SK-N-SH (cell line): ENCODE data around the gene MIF4GD. TPM values are rescaled to one million over a fixed set of nuclear protein-coding genes. Genes with fewer than 3 reads are reported as not detected.

Experiments used
- CHD2 ChIP-seq: fragments of 150-350 bp; IDR thresholded peaks from 2 replicates; pipeline ENCODE4 v1.6.1; 2018; ENCODE audit warnings: low read length; ENCODE audit not compliant: partially characterized antibody
- CTCF ChIP-seq: fragments of 200-600 bp; sonication (generic); IDR thresholded peaks from 2 replicates; pipeline ENCODE4 v1.6.1; 2017; ENCODE audit warnings: antibody characterized with exemption, mild to moderate bottlenecking, moderate library complexity
- ELF1 ChIP-seq: IDR thresholded peaks from 2 replicates; pipeline ENCODE4 v1.4.0; 2012
- EZH2phosphoT487 ChIP-seq: fragments of 200-600 bp; sonication (generic); IDR thresholded peaks from 2 replicates; pipeline ENCODE4 v1.6.1; 2017; ENCODE audit warnings: low read depth, mixed run types, mild to moderate bottlenecking, antibody characterized with exemption, moderate library complexity, borderline replicate concordance
- FOXM1 ChIP-seq: IDR thresholded peaks from 2 replicates; pipeline ENCODE4 v1.4.0; 2012; ENCODE audit warnings: low read depth, mild to moderate bottlenecking
- GATA2 ChIP-seq: sonication (generic); formaldehyde crosslinking; IDR thresholded peaks from 2 replicates; pipeline ENCODE4 v1.5.0; 2020; ENCODE audit warnings: mild to moderate bottlenecking, missing genetic modification reagents
- IRF3 ChIP-seq: fragments of 150-350 bp; IDR thresholded peaks from 2 replicates; pipeline ENCODE4 v1.6.1; 2016; ENCODE audit warnings: mild to moderate bottlenecking, low read depth, low read length
- JUND ChIP-seq: IDR thresholded peaks from 2 replicates; pipeline ENCODE4 v1.4.0; 2012
- MEF2A ChIP-seq: IDR thresholded peaks from 2 replicates; pipeline ENCODE4 v1.4.0; 2012; ENCODE audit warnings: low read depth, borderline replicate concordance
- MXI1 ChIP-seq: IDR thresholded peaks from 2 replicates; pipeline ENCODE4 v1.6.1; 2012; ENCODE audit warnings: mild to moderate bottlenecking, low read depth, low read length, improper control_type of control experiment
- NRF1 ChIP-seq: IDR thresholded peaks from 2 replicates; pipeline ENCODE4 v1.6.1; 2012; ENCODE audit warnings: low read depth, mild to moderate bottlenecking, low read length
- PBX3 ChIP-seq: IDR thresholded peaks from 2 replicates; pipeline ENCODE4; 2012
- POLR2AphosphoS5 ChIP-seq: IDR thresholded peaks from 2 replicates; pipeline ENCODE4 v1.6.1; 2012; ENCODE audit warnings: low read depth, low read length
- RAD21 ChIP-seq: IDR thresholded peaks from 2 replicates; pipeline ENCODE4 v1.6.1; 2012; ENCODE audit warnings: mild to moderate bottlenecking, low read length
- RCOR1 ChIP-seq: fragments of 150-350 bp; IDR thresholded peaks from 2 replicates; pipeline ENCODE4 v1.6.1; 2017; ENCODE audit warnings: antibody characterized with exemption, low read length
- RXRA ChIP-seq: IDR thresholded peaks from 2 replicates; pipeline ENCODE4 v1.4.0; 2012; ENCODE audit warnings: low read depth, mild to moderate bottlenecking, borderline replicate concordance
- USF2 ChIP-seq: fragments of 150-350 bp; IDR thresholded peaks from 2 replicates; pipeline ENCODE4 v1.6.1; 2017; ENCODE audit warnings: antibody characterized with exemption, low read length, low read depth, borderline replicate concordance
- polyA plus RNA-seq, 3 experiments: library from polyadenylated mRNA; depleted of rRNA; stranded (reverse); fragments of >200 nt; gene quantifications; 2 replicates each; pipeline ENCODE4 v1.2.3, GENCODE V29; 2012
- TF ChIP-seq, protein P1 (sequence below): IDR thresholded peaks from 2 replicates; pipeline ENCODE4 v1.4.0; 2012; ENCODE audit warnings: low read depth, borderline replicate concordance

Gene MIF4GD
- polyA plus RNA-seq, 1 of the 3 experiments (the other 2 are of a cell fraction) = 65.4 TPM

DNA sequence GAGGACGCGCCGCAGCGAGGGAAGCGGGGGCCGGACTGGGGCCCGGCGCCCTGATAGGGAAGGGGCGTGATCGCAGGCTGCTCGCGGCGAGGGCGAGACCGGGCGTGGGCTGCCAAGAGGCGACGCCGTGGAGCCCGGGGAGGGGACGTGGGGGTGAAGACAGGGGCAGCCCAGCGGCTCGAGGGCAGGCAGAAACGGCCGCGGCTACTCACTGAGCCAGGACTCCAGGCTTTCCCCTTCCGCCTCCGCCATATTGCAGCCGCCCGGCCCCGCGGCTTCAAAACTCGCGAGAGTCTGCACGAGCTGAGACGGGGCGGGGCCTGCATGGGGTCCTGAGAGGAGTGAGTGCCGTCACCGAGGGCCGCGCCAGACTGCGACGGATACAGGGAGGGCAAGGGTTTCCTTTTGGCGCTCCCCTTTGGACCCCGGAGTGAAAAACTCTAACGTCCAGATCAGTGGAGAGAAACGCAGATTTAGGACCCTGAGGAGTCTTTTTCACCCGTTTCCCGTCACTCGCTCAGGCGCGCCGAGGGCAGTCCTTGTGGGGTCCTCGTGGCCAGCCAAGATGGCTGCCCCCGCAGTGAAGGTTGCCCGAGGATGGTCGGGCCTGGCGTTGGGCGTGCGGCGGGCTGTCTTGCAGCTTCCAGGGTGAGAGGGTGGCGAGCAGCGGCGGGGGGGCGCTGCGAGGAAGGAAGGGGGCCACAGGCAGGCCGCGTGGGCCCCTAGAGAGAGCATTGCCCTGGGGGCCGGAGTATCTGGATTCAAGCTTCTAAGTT lies 9.5 kb downstream of the MIF4GD start, which contains the start of the genes GGA3 and MRPS7 (continued):
- no peak for TF ChIP-seq RXRA
- TF ChIP-seq, protein P1, sequence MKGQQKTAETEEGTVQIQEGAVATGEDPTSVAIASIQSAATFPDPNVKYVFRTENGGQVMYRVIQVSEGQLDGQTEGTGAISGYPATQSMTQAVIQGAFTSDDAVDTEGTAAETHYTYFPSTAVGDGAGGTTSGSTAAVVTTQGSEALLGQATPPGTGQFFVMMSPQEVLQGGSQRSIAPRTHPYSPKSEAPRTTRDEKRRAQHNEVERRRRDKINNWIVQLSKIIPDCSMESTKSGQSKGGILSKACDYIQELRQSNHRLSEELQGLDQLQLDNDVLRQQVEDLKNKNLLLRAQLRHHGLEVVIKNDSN = no peak
- no peak for TF ChIP-seq PBX3
- TF ChIP-seq RCOR1 = 0 out of 2 replicates have a peak, but pooled peaks have one; percentile 21
- no peak for TF ChIP-seq MEF2A
- no peak for TF ChIP-seq RAD21
- no peak for TF ChIP-seq FOXM1
- TF ChIP-seq CHD2 = peak; percentile 100
- TF ChIP-seq ELF1 = peak; percentile 78; the same call in 1 of the 2 replicates
- peak; percentile 80 for TF ChIP-seq MXI1
- no peak for TF ChIP-seq IRF3
- peak; percentile 85 for TF ChIP-seq POLR2AphosphoS5
- TF ChIP-seq GATA2 (CRISPR knock-in tag) = no peak
- no peak for TF ChIP-seq NRF1
- no peak for TF ChIP-seq JUND
- no peak for TF ChIP-seq CTCF
- no peak for TF ChIP-seq EZH2phosphoT487
- TF ChIP-seq USF2 = no peak
